HG02885 (cell line): ENCODE measurements around the gene INSC.

Experiments
- ATAC-seq: cut with Tn5 transposase; IDR thresholded peaks from one replicate; pipeline ENCODE4 v1.9.1; 2021; ENCODE audit warnings: mild to moderate bottlenecking; ENCODE audit not compliant: unreplicated experiment, poor library complexity

Gene INSC

GRCh38 chr11:15180212-15180792, 65.6 kb downstream of the INSC start:
- ATAC-seq = peak; percentile 70

GRCh38 chr11:15182372-15182771, 67.6 kb downstream of the INSC start:
- no peak for ATAC-seq

DNA sequence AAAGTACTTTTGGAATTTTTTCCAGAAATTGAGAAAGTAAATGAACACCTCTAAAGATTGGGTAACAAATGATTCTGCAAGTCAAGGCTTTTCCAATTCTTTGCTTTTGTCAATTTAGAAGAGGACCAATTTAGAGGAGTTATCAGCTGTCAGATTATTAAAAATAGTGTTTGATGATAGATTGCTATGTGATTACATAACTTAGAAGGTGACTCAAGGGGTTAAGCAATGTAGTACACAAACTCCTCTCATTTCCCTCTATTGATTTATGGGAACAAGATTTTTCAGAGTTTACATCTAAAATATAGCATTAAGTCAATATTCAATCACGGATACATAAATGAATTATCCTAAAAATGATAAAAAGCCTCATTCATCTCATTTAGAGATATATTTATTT, 70.3 kb downstream of the INSC start:
- no peak for ATAC-seq

- ATAC-seq = no peak
Measured at GRCh38 chr11:15186146-15186545, 71.4 kb downstream of the INSC start.

GRCh38 chr11:15189189-15189588, 74.5 kb downstream of the INSC start:
- ATAC-seq = no peak

GRCh38 chr11:15189641-15190365, 75.1 kb downstream of the INSC start:
- ATAC-seq = no peak

DNA sequence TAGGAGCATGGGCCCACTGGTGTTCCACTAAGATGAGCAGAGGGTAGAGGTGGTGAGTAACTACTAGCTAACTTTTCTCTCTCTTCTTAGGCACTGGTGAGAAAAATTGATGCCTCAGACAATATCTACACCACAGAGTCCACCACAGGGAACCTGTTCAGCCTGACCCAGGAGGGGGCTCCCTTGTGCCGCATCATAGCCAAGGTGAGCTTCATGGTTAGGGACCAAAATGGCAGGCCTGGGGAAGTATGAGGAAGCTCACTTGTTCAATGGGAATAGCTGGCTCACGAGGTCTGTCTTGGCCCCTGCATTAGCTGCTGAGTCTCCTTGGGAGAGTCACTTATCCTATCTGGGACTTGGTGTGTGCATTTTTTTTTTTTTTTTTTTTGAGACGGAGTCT, 75.9 kb downstream of the INSC start:
- ATAC-seq = no peak

DNA sequence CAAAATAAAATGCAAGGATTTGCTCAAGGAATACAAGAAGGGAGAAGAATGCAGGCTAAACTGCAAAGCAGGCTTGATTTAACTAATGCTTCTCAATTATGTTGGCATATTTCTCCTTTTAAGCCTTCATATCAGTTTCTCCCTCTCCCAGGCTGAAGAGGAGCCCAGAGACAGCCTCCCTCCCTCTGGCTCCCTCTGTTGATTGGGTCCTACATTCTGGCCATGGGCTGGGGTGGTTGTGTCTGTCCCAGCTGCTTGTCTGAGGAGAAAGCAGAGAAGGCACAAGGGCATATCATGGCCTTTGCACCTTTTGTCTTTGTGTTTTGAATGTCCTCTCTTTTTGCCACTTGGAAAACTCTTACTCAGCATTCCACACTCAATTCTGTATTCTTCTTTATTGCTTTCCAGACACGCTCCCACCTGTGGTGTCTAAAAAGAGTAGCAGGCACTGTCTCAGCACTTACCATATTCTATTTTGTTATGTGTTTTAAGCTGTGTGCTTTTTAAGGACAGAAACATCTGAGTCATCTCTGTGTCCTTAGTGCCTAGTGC, 77.4 kb downstream of the INSC start:
- no peak for ATAC-seq

DNA sequence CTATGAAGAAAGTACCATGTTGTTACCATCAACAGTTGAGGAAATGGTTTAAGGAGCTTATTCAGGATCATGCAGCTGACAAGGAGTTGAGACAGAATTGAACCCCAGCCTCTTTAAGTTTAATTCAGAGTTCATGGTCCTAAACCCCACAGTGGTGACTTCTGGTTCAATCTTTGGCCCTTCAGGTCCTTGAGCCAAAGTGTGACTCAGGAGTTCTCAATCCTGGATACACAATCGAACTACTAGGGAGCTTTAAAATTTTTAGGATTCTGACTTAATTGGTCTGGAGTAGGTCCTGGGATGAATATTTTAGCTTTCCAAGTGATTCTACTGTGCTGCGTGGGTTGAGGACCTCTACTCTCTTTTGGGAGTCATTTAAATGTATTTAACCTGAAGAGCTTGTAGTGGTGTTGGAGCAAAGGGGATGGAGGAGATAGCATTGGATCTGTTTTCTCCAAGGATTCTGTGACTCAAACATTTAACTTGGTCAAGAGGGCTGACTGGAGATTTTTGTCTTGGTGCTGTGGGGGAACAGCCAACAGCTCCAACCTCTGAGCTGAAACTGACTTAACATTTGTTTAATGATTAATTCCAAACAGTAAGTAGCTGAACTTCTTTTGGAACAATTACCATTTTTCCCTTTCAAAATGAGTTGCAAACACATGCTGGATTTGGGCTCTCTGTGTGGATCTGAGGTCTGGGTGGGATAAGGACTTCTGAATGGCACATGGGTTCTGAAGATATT, 80.1 kb downstream of the INSC start:
- ATAC-seq = no peak

DNA sequence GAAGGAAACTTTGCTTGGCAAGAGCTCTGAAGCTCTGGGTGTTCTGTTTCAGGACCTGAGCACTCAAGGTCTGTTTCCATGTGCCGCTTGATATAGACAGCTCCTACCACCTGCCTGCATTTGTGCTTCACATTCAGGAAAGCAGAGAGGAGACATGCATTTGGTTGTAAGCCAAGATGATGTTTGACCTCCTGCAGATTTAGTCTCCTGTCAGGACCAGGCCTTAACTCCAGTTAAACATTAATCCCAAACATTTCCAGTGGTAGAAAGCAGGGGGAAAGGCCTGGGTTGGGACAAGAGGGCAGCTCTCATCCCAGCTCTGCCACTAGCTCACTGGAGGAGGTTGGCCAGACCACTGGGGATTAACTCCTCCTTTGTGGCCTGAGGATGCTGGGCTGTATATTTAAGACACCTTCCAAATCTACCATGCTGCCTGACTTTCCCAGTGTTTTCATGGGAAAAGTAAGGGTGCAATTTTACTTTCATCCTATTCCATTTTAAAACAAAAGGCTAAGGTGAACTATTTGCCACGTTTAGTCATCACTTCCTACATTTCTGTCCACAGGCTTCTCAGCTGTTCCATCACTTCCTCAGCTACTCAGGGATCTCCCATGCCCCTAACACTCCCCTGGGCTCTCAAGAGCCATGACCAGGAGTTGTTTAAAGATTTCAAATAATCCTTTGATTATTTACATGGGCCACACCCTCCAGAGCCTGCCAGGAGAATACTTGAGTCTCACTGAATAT, 80.9 kb downstream of the INSC start:
- no peak for ATAC-seq

GRCh38 chr11:15196704-15197103, 82.0 kb downstream of the INSC start:
- no peak for ATAC-seq

GRCh38 chr11:15197696-15198095, 83.0 kb downstream of the INSC start:
- ATAC-seq = no peak

DNA sequence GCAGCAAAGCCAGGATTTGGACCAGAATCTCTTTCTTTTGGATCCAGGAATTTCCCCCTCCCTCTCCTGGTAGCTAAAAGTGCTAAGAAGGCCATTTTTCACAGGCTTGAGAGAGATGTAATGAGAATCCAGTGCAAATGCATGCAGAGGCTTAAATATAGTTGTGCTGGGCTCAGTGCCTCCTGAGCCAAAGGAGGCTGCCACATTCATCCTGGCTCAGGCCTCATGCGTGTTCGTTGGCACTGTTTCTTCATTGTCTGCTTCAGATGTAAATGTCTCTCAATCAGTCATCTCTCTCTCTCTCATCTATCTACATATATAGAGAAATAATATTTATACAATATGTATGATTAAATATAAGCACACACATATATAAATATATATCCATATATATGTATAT, 83.6 kb downstream of the INSC start:
- no peak for ATAC-seq

DNA sequence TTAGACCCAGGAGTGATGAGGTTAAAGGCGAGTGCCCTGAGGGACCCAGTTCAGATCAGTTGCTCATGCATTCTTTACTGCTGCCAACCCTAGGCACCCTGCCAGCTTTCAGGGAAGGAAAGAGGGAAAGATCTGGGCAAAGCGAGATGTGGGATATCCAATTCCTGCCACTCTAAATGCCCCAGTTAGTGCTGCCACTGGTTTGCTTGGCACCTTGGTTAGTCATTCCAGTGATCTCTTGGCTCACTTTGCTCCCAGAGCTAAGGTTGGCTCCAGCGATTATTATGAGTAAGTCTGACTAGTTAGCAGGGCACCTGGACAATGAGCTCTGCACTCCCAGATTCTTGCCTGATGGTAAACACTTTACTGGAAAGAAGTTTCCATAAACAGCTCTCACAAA, 85.0 kb downstream of the INSC start:
- ATAC-seq = no peak

DNA sequence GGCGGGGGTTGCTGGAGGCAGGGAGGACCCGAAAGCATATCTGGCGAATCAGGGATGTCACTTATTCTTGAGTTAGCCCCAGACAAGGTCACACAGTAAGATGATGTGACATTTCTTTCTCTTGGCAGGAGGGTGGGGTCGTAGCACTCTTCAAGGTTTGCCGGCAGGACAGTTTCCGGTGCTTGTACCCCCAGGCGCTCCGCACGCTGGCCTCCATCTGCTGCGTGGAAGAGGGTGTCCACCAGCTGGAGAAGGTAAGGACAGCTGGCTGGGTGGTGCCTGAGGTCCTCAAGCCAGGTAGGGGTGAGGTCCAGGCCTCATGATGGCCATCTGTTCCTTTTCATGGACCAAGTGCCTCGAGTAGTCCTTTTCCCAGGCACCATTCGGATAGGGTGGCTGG, 86.0 kb downstream of the INSC start:
- no peak for ATAC-seq

GRCh38 chr11:15201586-15201985, 86.9 kb downstream of the INSC start:
- ATAC-seq = no peak

DNA sequence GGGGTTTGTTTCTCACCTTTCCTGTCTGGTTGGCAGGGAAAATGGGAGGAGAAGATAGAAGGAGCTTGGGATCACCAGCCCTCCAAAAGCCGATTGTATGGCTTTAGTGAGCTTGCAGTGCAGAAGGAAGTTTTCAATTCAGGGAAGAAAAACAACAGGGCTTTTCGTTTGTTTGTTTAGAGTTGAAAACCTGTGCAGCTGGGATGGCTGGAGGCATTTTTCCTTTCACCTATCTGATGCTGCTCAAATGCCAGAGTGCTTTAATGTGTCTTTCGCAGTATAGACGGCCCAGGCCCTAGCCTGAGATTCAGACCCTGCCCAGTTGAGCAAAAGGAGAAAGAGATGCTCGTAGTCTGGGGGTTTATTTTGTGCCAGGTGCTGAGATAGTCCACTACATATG, 87.9 kb downstream of the INSC start:
- no peak for ATAC-seq

- ATAC-seq = no peak
Measured at GRCh38 chr11:15204711-15205110, 90.0 kb downstream of the INSC start.

GRCh38 chr11:15206791-15207190, 92.1 kb downstream of the INSC start:
- no peak for ATAC-seq

GRCh38 chr11:15208378-15209222, 93.9 kb downstream of the INSC start:
- peak; percentile 93 for ATAC-seq
